ENCODE data around the gene MAN1A1.

Gene MAN1A1

GRCh38 chr6:119325559-119326265, 23.8 kb downstream of the MAN1A1 start:
- no peak for DNase-seq (ENCODE audit: low read depth in 2 of 2)

- no peak for DNase-seq (ENCODE audit: low read depth in 2 of 2)
These were observed 24.8 kb downstream of the MAN1A1 start for GRCh38 chr6:119324718-119325117.

- DNase-seq (ENCODE audit: low read depth in 2 of 2) = no peak
These were observed 25.6 kb downstream of the MAN1A1 start for GRCh38 chr6:119323931-119324330.

GRCh38 chr6:119323478-119323877, 26.1 kb downstream of the MAN1A1 start:
- DNase-seq (ENCODE audit: low read depth in 2 of 2) = no peak

DNA sequence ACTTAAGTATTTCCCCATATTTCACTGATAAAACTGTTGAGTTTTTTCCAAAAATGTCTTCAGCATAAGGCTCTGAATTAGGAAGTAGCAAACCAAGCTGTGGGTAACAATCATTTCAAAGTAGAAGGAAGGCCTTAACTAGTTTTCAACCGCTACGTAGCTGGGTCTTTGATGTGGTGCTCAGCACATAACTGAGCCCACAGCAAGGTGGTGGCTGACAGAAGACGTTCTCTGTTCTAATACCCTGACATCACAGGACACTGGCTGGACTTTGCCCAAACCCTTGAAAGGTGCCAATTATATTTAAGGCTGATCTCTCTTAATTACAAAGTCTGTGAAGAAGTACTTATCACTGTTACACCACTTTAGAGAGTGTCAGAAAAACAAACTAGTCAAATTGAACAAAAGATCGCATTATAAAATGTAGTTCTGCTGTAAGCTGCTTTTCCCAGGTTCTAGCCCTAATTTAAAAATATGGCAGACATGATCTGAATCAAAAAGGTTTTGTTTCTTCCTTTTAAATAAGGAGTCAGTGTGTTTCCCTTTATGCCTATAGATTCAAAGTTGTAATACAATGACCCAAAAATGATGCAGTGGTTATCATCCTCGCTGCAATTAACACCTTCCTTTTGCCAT, 26.7 kb downstream of the MAN1A1 start:
- no peak for DNase-seq (ENCODE audit: low read depth in 2 of 2)

GRCh38 chr6:119322034-119322433, 27.5 kb downstream of the MAN1A1 start:
- no peak for DNase-seq (ENCODE audit: low read depth in 2 of 2)

GRCh38 chr6:119319694-119320093, 29.9 kb downstream of the MAN1A1 start:
- DNase-seq (ENCODE audit: low read depth in 2 of 2) = no peak

DNA sequence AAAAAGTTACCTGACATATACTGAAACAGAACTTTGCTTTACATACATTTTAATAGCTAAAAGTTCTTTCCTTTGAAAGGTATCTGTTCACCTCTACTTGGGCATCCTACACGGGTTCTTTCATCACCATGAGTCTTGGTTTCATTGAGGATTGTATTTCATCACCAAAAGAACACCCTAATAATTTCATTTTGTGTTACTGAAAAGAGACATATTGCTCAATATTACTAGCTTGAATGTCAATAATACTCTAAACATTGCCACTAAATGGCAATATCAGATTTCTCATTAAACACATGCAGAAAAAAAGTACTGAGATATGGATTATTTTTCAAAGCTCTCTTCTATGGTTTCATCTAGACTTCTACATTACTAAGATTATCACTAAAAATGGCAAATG, 30.8 kb downstream of the MAN1A1 start:
- DNase-seq (ENCODE audit: low read depth in 2 of 2) = no peak

- no peak for DNase-seq (ENCODE audit: low read depth in 2 of 2)
These were observed 31.4 kb downstream of the MAN1A1 start for GRCh38 chr6:119318176-119318575.

DNA sequence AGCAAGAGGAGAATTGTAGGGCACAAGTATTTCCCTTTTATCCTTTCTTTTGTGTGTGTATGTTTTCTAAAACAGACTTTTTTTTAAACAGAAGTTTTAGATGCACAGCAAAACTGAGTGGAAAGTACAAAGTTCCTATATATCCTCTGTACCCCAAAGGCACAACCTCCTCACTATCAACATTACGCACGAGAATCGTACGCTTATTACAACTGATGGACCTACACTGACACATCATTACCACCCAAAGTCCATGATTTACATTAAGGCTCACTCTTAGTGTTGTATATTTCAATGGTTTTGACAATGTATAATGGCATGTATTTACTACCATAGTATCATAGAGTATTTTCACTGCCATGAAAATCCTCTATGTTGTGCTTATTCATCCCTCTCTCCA, 32.6 kb downstream of the MAN1A1 start:
- DNase-seq (ENCODE audit: low read depth in 2 of 2) = no peak

GRCh38 chr6:119314885-119315272, 34.7 kb downstream of the MAN1A1 start:
- DNase-seq (ENCODE audit: low read depth in 2 of 2) = no peak

DNA sequence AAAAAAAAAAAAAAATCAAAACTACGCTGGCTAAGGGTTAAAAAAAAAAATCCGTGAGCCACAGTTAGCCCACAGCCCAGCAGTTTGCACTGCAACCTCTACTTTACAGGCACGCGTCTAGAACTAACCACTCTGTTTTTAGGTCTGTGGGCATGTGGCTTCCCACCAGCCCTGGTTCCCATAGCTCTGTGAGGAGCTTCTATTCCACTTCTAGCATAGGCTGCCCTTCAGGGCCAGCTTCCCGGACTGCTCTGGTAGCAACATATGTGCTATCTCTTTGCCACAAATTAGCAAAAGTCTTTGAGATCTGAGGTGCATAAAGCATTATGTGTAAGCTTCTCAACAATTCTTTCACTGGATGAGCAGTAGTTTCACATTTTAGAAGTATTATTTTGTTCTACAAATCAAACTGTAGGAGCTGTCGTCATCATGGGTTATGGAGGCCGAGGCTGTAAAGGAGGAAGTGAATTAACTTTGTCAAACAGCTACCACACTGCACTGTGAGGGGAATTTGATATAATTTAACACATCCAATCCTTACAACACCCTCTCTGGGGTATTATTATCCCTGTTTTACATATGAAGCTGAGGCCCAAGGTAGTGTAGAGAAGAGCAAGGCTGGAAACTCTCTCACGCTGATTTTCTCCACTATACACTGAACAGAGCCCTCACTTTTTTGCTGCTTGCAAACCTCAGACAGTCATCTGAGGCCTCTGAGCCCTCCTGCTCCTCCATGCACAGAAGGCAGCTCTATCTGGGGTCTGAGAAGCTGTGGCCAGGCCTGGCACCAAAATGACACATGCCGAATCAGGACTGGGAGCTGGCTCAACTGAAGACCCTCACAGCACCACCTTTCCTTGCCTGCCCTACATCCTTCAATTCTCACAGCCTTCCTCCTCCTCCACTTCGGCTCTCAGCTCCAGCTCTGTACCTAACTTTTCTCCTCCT, 35.4 kb downstream of the MAN1A1 start:
- peak in 1 of 2 donors; percentile 14 for DNase-seq (ENCODE audit: low read depth in 2 of 2)

DNA sequence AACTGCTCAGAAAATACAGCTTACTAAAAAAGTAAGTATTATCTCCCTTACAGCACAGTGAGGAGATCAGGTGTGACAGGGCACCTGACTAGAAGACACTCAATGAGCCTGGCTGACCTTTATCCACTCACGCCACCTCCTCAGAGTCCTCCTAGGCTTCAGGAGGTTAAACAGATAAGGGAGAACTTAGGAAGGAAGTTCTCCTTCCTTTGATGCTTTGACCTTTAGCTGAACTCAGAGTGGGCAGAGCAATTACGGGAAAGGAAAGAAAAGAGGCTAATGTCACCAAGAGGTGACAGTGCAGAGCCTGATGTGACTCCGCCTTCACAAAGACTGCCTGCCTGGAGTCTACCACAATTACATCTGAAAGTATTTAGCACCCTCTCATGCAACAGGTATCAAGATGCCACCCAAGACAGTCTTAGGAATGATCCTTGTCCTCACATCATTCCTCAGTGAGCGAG, 36.7 kb downstream of the MAN1A1 start:
- no peak for DNase-seq (ENCODE audit: low read depth in 2 of 2)

DNA sequence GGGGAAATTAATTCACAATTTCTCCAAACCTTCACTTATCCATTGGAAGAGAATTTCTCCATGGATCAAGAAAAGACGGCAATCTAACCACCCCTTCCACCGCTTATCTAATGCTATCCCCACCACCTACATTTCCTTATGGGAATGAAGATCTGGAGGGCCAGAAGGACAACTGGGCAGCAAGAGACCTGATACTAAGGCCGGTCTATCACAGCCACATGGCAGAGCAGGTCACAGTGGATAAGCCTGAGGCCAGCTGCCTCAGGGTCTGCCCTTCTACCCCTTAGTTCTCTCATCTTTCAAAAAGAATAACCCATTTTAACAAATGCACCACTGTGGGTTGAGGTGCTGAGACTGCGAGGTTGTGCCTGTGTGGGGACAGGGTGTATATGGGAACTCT, 37.1 kb downstream of the MAN1A1 start:
- DNase-seq (ENCODE audit: low read depth in 2 of 2) = no peak

- no peak for DNase-seq (ENCODE audit: low read depth in 2 of 2)
These were observed 37.9 kb downstream of the MAN1A1 start for GRCh38 chr6:119311514-119312142.

- no peak for DNase-seq (ENCODE audit: low read depth in 2 of 2)
These were observed 39.0 kb downstream of the MAN1A1 start for GRCh38 chr6:119310486-119311036.

DNA sequence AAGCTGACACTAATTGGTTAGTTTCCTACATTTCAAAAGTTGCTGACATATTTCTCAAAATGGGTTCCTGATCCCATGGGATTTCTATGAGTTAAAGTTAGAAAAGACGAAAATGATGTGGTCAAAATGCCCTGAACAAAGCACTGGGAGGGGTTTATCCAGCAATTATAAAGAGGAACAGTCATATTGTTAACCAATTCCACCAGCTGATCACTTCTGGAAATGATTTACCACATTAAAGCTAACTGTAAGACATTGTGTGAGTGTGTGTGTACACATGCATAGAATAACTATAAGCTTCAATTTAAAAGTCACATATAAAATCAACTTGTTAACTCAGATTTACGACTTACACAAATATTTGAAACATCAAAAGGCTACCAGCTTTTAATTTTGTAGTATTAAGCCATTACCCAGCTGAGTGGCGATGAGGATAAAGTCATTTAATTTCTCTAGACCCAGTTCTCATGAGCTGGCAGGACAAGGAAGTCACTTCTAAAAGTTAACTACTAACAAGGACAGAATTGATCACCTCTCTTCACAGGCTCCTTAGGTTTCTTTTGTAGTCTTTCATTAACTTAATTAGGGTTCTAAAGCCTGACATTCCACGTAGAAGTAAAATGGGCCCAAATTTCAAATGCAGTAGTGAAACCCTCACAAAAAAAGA, 40.4 kb downstream of the MAN1A1 start:
- no peak for DNase-seq (ENCODE audit: low read depth in 2 of 2)

DNA sequence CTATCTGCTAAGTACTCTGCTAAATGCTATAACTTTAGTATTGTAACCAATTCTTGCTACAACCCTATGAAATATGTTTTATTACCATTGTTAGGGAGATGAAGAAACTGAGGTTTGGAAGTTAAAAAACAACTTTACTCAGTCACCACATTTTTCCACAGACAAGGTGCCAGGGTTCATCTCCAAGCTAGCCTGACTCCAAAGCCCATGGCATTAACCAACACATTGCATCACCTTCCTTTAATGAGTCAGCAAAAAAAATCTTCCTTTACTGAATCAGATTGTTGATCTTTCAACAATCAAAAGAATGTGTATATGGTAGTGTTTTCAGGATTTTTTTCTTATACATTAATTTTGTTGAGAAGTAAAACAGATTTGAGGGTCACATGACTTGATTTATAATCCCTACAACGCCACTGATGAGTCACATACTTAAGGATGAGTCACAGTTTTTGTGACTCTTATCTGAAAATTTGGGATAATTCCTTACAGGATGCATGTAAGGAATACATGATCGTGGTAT, 41.5 kb downstream of the MAN1A1 start:
- no peak for DNase-seq (ENCODE audit: low read depth in 2 of 2)

DNA sequence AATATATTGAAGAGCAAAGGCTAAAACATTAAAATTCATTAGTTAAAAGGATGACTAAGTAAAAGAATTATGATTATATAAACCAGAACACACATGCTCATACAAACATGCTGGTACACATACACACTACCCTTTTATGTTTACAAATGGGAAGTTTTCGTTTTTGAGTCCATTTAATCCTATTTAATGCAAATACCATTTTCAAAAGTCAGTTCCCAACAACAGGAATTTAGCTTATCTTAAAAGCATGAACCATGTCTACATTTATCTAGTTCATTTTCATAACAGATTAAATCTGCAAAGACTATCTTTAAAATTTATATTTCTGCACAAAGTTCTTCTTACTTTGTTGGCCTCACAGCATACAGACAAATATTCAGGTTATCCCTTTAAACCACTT, 42.5 kb downstream of the MAN1A1 start:
- DNase-seq (ENCODE audit: low read depth in 2 of 2) = no peak

DNA sequence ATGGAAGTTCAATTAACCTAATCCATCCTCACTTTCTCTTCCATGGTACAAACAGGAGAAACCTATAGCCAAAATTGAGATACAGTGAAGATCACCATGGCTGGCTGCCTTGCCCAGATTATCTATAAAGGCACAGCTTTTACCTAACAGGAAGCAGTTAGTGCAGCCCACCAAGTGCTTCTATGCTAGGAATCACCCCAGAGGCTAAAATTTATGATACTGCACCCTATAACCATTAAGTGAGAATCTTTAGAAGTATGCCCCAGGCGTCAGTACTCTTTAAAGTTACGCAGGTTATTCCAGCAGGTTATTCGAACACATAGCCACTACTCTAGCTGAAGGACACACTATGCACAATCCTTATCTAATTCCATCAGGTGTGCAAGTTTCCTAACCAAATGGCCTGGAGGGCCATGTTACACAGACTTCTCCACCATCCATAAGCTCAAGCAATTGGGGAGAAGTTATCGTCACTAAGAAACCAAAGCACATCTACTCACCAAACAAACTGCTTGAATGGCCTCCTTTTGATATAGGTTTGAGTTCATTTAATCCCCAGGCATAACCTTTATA, 43.1 kb downstream of the MAN1A1 start:
- DNase-seq (ENCODE audit: low read depth in 2 of 2) = no peak
